ENCODE data around the gene SH3D19.

DNA sequence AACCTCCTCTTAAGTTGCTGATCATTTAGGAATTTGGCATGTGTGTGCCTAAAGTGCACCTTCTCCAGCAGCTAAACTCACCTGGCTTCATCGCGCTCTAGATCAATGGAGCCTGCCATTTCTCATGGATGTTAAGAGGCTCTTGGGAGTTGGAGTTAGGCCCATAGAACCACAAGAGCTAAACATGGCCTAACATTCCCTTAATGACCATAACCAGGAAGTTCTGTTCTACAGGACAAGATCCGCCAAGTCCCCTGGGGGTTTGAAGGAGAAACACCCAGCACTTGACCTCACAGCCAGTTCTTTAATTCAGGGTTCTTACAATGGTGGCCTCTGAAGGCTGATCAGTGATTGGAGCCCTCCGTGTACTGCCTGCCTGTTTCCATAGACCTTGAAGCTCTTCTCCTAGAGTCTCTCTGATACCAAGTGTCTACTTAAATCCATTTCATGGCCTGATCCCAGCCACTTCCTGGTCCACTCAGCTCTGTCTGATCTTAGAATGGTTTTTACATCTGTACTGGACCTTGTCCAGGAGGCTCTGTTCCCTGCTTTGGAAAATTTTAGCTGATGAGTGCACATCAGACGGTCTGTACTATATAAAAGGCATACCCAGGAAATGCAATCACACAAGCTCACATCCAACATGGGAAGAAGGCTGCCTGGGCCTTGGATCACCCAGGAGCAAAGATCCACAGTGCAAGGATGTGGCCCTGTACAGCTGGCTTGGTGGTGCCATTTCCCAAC lies 180.9 kb downstream of the SH3D19 start:
- TF ChIP-seq POLR2A (IDR thresholded peaks at IDR 0.05) = no peak
- TF ChIP-seq, protein P1, sequence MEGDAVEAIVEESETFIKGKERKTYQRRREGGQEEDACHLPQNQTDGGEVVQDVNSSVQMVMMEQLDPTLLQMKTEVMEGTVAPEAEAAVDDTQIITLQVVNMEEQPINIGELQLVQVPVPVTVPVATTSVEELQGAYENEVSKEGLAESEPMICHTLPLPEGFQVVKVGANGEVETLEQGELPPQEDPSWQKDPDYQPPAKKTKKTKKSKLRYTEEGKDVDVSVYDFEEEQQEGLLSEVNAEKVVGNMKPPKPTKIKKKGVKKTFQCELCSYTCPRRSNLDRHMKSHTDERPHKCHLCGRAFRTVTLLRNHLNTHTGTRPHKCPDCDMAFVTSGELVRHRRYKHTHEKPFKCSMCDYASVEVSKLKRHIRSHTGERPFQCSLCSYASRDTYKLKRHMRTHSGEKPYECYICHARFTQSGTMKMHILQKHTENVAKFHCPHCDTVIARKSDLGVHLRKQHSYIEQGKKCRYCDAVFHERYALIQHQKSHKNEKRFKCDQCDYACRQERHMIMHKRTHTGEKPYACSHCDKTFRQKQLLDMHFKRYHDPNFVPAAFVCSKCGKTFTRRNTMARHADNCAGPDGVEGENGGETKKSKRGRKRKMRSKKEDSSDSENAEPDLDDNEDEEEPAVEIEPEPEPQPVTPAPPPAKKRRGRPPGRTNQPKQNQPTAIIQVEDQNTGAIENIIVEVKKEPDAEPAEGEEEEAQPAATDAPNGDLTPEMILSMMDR (IDR thresholded peaks at IDR 0.05) = no peak
